Keratinocyte (primary cell): ENCODE results near the gene FABP1. TPM values are rescaled to one million over a fixed set of nuclear protein-coding genes. Genes with fewer than 3 reads are reported as not detected.

Experiments used
- DNase-seq: peaks from one replicate; pipeline ENCODE4 v3.0.0-alpha.2; 2011; ENCODE audit warnings: low read depth, missing footprints, low spot score
- FAIRE-seq: peaks from 2 replicates; lab custom pipeline; 2011; peaks lifted over from hg19 to GRCh38; lab: Jason Lieb, UNC
- H2AFZ ChIP-seq: 2 replicates; pipeline ENCODE4 v1.6.0; 2012; ENCODE audit warnings: low read length, control low read depth, inconsistent platforms; ENCODE audit not compliant: control insufficient read depth
- H3K27ac ChIP-seq: 2 replicates; pipeline ENCODE4 v1.5.1; 2011; ENCODE audit warnings: low read length; ENCODE audit not compliant: control insufficient read depth, insufficient read depth
- H3K27me3 ChIP-seq: 3 replicates; pipeline ENCODE4 v1.6.0; 2011; ENCODE audit warnings: low read length; ENCODE audit not compliant: control insufficient read depth, insufficient read depth; ENCODE audit errors: extremely low read depth
- H3K36me3 ChIP-seq, 2 experiments: 2 replicates in 1 of 2; 3 replicates in 1 of 2; pipeline ENCODE4 v1.5.1; 2011; ENCODE audit warnings: low read length in 2 of 2, mild to moderate bottlenecking in 1 of 2; ENCODE audit not compliant: control insufficient read depth in 2 of 2, insufficient read depth in 2 of 2; ENCODE audit errors: extremely low read depth in 1 of 2
- H3K4me1 ChIP-seq: 3 replicates; pipeline ENCODE4 v1.5.1; 2011; ENCODE audit warnings: low read length; ENCODE audit not compliant: control insufficient read depth, insufficient read depth; ENCODE audit errors: extremely low read depth
- H3K4me2 ChIP-seq: 3 replicates; pipeline ENCODE4 v1.6.0; 2011; ENCODE audit warnings: low read depth, low read length; ENCODE audit not compliant: control insufficient read depth, insufficient read depth; ENCODE audit errors: extremely low read depth
- H3K4me3 ChIP-seq, 3 experiments: fragments of 200-600 bp in 1 of 3; sonication (generic) in 1 of 3; 2 replicates in 2 of 3; 3 replicates in 1 of 3; pipeline ENCODE4 v1.5.1; 2011 to 2016; ENCODE audit warnings: low read length in 3 of 3, mild to moderate bottlenecking in 3 of 3, control low read depth in 2 of 3, inconsistent platforms in 1 of 3, low read depth in 1 of 3, mixed read lengths in 1 of 3, mixed run types in 1 of 3, moderate library complexity in 1 of 3; ENCODE audit not compliant: control insufficient read depth in 2 of 3, insufficient read depth in 2 of 3; ENCODE audit errors: extremely low read depth in 1 of 3
- H3K79me2 ChIP-seq: 2 replicates; pipeline ENCODE4 v1.6.0; 2012; ENCODE audit warnings: low read length; ENCODE audit not compliant: control insufficient read depth, insufficient read depth
- H3K9ac ChIP-seq: 3 replicates; pipeline ENCODE4 v1.6.0; 2011; ENCODE audit warnings: low read length; ENCODE audit not compliant: control insufficient read depth, insufficient read depth; ENCODE audit errors: extremely low read depth
- H3K9me1 ChIP-seq: 3 replicates; pipeline ENCODE4 v1.6.0; 2011; ENCODE audit warnings: low read length; ENCODE audit not compliant: control insufficient read depth, insufficient read depth; ENCODE audit errors: extremely low read depth
- H3K9me3 ChIP-seq: 2 replicates; pipeline ENCODE4 v1.5.1; 2012; ENCODE audit warnings: low read depth, low read length; ENCODE audit not compliant: control insufficient read depth
- H4K20me1 ChIP-seq: 3 replicates; pipeline ENCODE4 v1.6.0; 2011; ENCODE audit warnings: low read length; ENCODE audit not compliant: control insufficient read depth, insufficient read depth; ENCODE audit errors: extremely low read depth
- CTCF ChIP-seq, 3 experiments: IDR thresholded peaks in 1 of 3; conservative IDR thresholded peaks in 1 of 3; optimal IDR thresholded peaks in 1 of 3; 2 replicates in 2 of 3; 3 replicates in 1 of 3; pipeline versions ENCODE3 to v1.5.1; 2011; ENCODE audit warnings: low read length in 3 of 3, mild to moderate bottlenecking in 3 of 3, moderate library complexity in 2 of 3, control low read depth in 1 of 3, inconsistent platforms in 1 of 3; ENCODE audit not compliant: insufficient read depth in 2 of 3; ENCODE audit errors: extremely low read depth in 1 of 3
- EZH2 ChIP-seq: IDR thresholded peaks from one replicate; pipeline ENCODE4 v1.6.1; 2012; ENCODE audit warnings: inconsistent platforms, mild to moderate bottlenecking, low read length, moderate library complexity
- dilution Hi-C: fragments of 300-500 bp; cut with MboI; formaldehyde crosslinking; loops from one replicate; pipeline ENCODE4 v1.7.0; 2020; ENCODE audit warnings: low sequenced_read_pairs; ENCODE audit not compliant: extremely low pct_ligation_motif_present
- polyA plus RNA-seq, 5 experiments: library from polyadenylated mRNA; depleted of rRNA in 3 of 5; stranded (reverse) in 3 of 5; stranded (forward) in 1 of 5; unstranded in 1 of 5; fragments of >200 nt; gene quantifications; 1 replicate in 1 of 5; 2 replicates in 3 of 5; 3 replicates in 1 of 5; pipeline versions ENCODE4 v1.2.1 to v1.2.3, GENCODE V29; 2011 to 2012; ENCODE audit warnings: missing spikeins in 2 of 5, low read depth in 1 of 5, low replicate concordance in 1 of 5

Gene FABP1
- polyA plus RNA-seq, 1 donor (not counting 4 experiments of a cell fraction or from before 2014, with no cell fraction given) = not detected

DNA sequence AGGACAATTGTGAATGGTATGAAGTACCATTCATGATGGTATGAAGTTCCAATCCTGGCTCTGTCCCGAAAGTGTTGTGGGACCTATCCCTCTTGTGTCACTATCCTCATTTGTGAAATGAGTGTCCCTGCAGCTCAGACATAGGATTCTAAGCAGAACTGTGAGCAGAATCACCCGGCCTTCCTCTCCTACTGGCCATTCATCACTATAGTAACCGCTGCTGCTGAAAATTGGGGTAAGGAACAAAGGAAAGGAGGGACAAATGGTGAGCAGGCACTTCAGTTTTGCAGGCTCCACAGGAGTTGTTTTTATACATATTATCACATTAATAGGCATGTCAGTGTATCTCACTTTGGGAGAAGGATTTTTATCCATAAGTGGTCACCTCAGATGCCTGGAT lies 32.8 kb downstream of the FABP1 start:
- dilution Hi-C loops = no loop called here
- no peaks in the 10 kb centered on the region for H3K36me3 ChIP-seq
- no peaks in the 10 kb centered on the region for H4K20me1 ChIP-seq
- H2AFZ ChIP-seq = no peak overlapping the region
- DNase-seq (no peak), FAIRE-seq (no peak)
- no peaks in the 10 kb centered on the region for H3K4me1 ChIP-seq
- TF ChIP-seq EZH2 (no peak), CTCF (optimal IDR thresholded peaks at IDR 0.05 in 1 of 3, IDR thresholded peaks at IDR 0.05 in 1 of 3, conservative IDR thresholded peaks at IDR 0.05 in 1 of 3; ENCODE audit: extremely low read depth in 1 of 3, insufficient read depth in 2 of 3, low read length in 3 of 3) (no peak)
- H3K27me3 ChIP-seq = peaks cover 4% of the 10 kb centered on the region
- H3K79me2 ChIP-seq = no peaks in the 10 kb centered on the region
- H3K4me2 ChIP-seq = no peak overlapping the region
- H3K27ac ChIP-seq = no peak overlapping the region
- no peak overlapping the region for H3K4me3 ChIP-seq
- H3K9me3 ChIP-seq = no peaks in the 10 kb centered on the region
- no peaks in the 10 kb centered on the region for H3K9me1 ChIP-seq
- H3K9ac ChIP-seq = no peak overlapping the region

GRCh38 chr2:88092773-88093172 lies 35.1 kb downstream of the FABP1 start:
- dilution Hi-C loops = no loop called here
- no peak overlapping the region for H3K4me3 ChIP-seq

More at GRCh38 chr2:88092773-88093172, 35.1 kb downstream of the FABP1 start:
- Histone ChIP-seq H3K27ac (no peak overlapping the region), H3K9me1 (no peaks in the 10 kb centered on the region), H4K20me1 (no peaks in the 10 kb centered on the region), H3K79me2 (no peaks in the 10 kb centered on the region), H2AFZ (no peak overlapping the region), H3K9me3 (no peaks in the 10 kb centered on the region), H3K9ac (no peak overlapping the region), H3K4me2 (no peak overlapping the region), H3K36me3 (no peaks in the 10 kb centered on the region), H3K27me3 (peaks cover 4% of the 10 kb centered on the region), H3K4me1 (no peaks in the 10 kb centered on the region)
- FAIRE-seq (no peak), DNase-seq (no peak)
- TF ChIP-seq EZH2 (no peak), CTCF (optimal IDR thresholded peaks at IDR 0.05 in 1 of 3, IDR thresholded peaks at IDR 0.05 in 1 of 3, conservative IDR thresholded peaks at IDR 0.05 in 1 of 3; ENCODE audit: extremely low read depth in 1 of 3, insufficient read depth in 2 of 3, low read length in 3 of 3) (no peak)
